ENCODE data around the gene PPFIBP1. TPM values are rescaled to one million over a fixed set of nuclear protein-coding genes. Genes with fewer than 3 reads are reported as not detected.

The PPFIBP1 gene
- total RNA-seq, 1 donor from 2014 or later: 56.4 TPM

DNA sequence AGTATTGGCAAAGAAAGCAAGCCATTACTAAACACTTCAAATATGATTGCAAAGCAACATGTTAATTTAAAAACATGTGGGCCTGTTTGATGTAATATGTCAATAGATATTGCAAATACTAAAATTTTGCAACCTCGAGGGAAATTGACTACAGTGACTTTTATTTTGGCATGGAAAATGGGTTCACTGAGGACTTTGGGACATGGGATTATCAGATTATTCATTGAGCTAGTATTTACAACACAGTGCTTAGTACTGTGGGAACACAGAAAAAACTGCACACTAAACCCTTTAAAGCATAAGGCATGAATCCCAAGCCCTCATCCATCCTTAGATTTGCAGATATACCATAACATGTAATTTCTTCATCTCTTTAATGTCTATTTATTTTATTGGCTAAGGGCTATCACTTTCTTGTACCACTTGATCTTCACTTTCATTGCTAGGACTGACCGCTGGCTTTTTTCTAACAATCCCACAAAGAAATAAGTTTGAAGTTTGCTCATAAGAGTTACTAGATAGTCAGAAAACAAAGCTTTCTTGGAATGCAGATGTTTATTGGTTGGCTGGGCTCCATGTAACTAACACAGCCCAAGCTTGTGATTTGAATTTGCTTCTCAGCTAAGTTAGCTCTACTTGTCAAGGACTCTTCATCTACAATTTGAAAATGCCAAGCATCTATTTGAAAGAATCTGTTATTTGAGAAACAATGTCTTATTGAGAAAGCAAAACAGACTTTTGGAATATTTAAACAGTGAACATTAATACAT lies 48.7 kb downstream of the PPFIBP1 start:
- TF ChIP-seq, protein P1, sequence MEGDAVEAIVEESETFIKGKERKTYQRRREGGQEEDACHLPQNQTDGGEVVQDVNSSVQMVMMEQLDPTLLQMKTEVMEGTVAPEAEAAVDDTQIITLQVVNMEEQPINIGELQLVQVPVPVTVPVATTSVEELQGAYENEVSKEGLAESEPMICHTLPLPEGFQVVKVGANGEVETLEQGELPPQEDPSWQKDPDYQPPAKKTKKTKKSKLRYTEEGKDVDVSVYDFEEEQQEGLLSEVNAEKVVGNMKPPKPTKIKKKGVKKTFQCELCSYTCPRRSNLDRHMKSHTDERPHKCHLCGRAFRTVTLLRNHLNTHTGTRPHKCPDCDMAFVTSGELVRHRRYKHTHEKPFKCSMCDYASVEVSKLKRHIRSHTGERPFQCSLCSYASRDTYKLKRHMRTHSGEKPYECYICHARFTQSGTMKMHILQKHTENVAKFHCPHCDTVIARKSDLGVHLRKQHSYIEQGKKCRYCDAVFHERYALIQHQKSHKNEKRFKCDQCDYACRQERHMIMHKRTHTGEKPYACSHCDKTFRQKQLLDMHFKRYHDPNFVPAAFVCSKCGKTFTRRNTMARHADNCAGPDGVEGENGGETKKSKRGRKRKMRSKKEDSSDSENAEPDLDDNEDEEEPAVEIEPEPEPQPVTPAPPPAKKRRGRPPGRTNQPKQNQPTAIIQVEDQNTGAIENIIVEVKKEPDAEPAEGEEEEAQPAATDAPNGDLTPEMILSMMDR (IDR thresholded peaks at IDR 0.05): no peak
- DNase-seq (ENCODE audit: low spot score in 2 of 2): no peak
- Histone ChIP-seq H3K9me3 (no peaks in the 10 kb centered on the region), H3K4me1 (peaks cover 0 to 31% of the 10 kb centered on the region in 2 donors), H3K27me3 (no peaks in the 10 kb centered on the region), H3K36me3 (no peaks in the 10 kb centered on the region), H3K27ac (no peak overlapping the region), H3K4me3 (no peak overlapping the region)
- intact Hi-C loops (cut with DNase I): no loop called here

DNA sequence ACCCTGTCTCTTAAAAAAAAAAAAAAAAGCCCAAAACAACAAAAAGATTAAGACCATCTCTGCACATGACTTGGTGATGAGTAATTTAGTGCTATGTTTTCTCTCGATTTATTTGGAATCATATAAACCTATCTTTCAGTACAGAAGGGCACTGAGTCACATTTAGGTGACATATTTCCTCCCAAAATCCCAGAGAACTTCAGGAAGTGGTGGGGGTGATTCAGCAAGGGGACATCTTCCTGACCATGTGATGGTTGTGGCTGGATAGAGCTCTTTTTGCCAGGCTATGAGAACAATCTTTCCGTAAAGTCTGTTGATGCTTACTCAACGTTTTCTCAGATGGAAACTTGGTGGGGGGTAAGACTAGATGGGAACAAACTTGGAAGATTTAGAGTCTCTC lies 50.0 kb downstream of the PPFIBP1 start:
- H3K4me3 ChIP-seq: no peak overlapping the region
- no peaks in the 10 kb centered on the region for H3K27me3 ChIP-seq
- TF ChIP-seq, protein P1 (IDR thresholded peaks at IDR 0.05): no peak
- no peak for DNase-seq (ENCODE audit: low spot score in 2 of 2)
- H3K9me3 ChIP-seq: no peaks in the 10 kb centered on the region
- H3K36me3 ChIP-seq: peaks cover 0 to 5% of the 10 kb centered on the region in 2 donors
- peak overlapping the region; percentile 41 to 51 for H3K27ac ChIP-seq
- intact Hi-C loops (cut with DNase I): no loop called here
- peaks cover 0 to 31% of the 10 kb centered on the region in 2 donors for H3K4me1 ChIP-seq

- DNase-seq (ENCODE audit: low spot score in 2 of 2): no peak
- H3K4me3 ChIP-seq: no peak overlapping the region
- H3K36me3 ChIP-seq: peaks cover 0 to 12% of the 10 kb centered on the region in 2 donors
- H3K27me3 ChIP-seq: no peaks in the 10 kb centered on the region
- H3K9me3 ChIP-seq: no peaks in the 10 kb centered on the region
- TF ChIP-seq, protein P1 (IDR thresholded peaks at IDR 0.05): no peak
- H3K4me1 ChIP-seq: peaks cover 0 to 31% of the 10 kb centered on the region in 2 donors
- H3K27ac ChIP-seq: peak overlapping the region; percentile 2 to 43
- intact Hi-C loops (cut with DNase I): no loop called here
Observed at GRCh38 chr12:27575090-27575761, 51.2 kb downstream of the PPFIBP1 start.

GRCh38 chr12:27575762-27576118 lies 51.7 kb downstream of the PPFIBP1 start:
- Histone ChIP-seq H3K27ac (peak overlapping the region; percentile 43), H3K27me3 (no peaks in the 10 kb centered on the region), H3K4me3 (no peak overlapping the region), H3K9me3 (no peaks in the 10 kb centered on the region), H3K36me3 (peaks cover 0 to 12% of the 10 kb centered on the region in 2 donors), H3K4me1 (peaks cover 0 to 31% of the 10 kb centered on the region in 2 donors)
- intact Hi-C loops (cut with DNase I): no loop called here
- TF ChIP-seq, protein P1 (IDR thresholded peaks at IDR 0.05): no peak
- DNase-seq (ENCODE audit: low spot score in 2 of 2): no peak

DNA sequence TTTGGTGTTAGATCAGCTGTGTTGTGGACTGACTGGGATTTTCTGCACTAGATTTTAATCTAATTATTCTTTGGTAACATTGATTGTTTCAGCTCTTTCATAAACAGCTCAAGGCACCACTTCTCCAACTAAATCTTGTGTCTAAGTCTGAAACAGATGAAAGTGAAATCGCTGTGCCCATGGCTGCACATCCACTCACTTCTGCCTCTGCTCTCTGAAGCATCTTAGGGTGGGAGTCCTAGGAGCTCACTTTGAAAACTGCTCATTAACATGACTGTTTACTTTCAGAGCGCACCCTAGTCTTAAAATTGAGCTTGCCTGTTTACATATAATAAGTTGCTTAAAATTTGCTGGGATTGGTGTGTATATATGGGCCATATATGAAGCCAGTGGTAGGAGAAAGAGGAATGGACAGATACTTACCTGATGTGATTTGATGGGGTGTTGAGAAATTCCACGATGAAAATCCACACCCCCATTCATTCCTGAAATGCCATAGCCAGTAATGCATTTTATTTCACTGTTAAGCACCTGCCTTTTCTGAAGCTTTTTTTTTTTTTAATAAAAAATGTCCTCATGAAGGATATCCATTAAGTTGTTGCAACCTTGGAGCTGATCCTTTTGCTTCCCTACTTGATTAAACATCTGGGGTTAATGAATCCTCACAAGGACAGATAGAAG lies 52.8 kb downstream of the PPFIBP1 start:
- TF ChIP-seq, protein P1 (IDR thresholded peaks at IDR 0.05): no peak
- Histone ChIP-seq H3K27ac (peak overlapping the region in 1 of 2 donors; percentile 43), H3K27me3 (no peaks in the 10 kb centered on the region), H3K36me3 (peaks cover 0 to 12% of the 10 kb centered on the region in 2 donors), H3K4me3 (no peak overlapping the region), H3K4me1 (peaks cover 0 to 31% of the 10 kb centered on the region in 2 donors), H3K9me3 (no peaks in the 10 kb centered on the region)
- intact Hi-C loops (cut with DNase I): no loop called here
- DNase-seq (ENCODE audit: low spot score in 2 of 2): no peak
